ENCODE results near the gene CABLES2. TPM values are rescaled to one million over a fixed set of nuclear protein-coding genes. Genes with fewer than 3 reads are reported as not detected.

Gene CABLES2
- total and polyA plus RNA-seq, 9 of the 15 experiments (the other 6 are each of a cell fraction or from before 2014, with no cell fraction given) = 0.46 to 4.2 (median 1.6) TPM

DNA sequence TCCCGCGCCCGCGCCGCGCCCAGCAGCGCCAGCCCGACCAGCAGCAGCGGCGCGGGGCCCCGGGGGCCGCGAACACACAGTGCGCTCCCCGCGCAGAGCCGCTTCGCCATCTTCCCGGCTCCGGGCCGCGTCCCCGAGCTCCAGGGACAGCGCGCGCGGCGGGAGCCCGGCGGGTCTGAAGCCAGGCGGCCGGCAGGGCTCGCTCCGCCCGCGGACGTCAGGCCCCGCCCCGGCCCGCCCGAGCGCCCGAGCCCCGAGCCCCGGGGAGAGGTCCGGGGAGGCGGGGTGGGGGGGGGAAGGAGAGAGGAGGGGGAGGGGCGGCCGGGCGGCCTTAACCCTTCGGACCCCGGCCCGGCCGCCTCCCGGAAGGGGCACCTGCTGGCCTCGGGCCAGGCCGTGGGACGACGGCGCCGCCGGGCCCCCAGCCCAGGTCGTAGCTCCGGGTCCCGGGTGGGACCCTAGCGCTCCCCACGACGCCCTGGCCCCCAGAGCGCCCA, 39.9 kb downstream of the CABLES2 start, which contains the start of gene LAMA5:
Gene LAMA5, minus strand, starts transcription at position 177 of the 497 bp plus-strand sequence. Its CDS starts 67 bp downstream, at position 110.
- POLR2A ChIA-PET = interaction anchor here (0.6 to 1.7 kb wide), 6 partner anchors 8 to 107 kb away, joined by 3 to 11 read pairs (median 5); partner anchors contain the start of gene RPS21
- Histone ChIP-seq H2AFZ (ENCODE audit: low read depth, low read length) (peak within 1 kb of the TSS; percentile 79), H3K9ac (ENCODE audit: insufficient read depth in 1 of 2, low read depth in 2 of 2, low read length in 2 of 2) (peak within 1 kb of the TSS; percentile 75 to 96), H3K36me3 (ENCODE audit: control insufficient read depth, insufficient read depth, low read length) (peaks cover 8% of the 10 kb centered on the region; the same call in 1 of the 3 replicates), H3K4me3 (peak within 1 kb of the TSS; percentile 78), H3K79me2 (ENCODE audit: control insufficient read depth, insufficient read depth, low read length) (peaks cover 48% of the 10 kb centered on the region), H3K27ac (ENCODE audit: extremely low read depth, low read depth, low read length) (peak within 1 kb of the TSS; percentile 69), H3K27me3 (ENCODE audit: control insufficient read depth in 2 of 2, insufficient read depth in 2 of 2, low read length in 2 of 2) (no peaks in the 10 kb centered on the region), H3K9me1 (ENCODE audit: control insufficient read depth, insufficient read depth, low read length) (peaks cover 4% of the 10 kb centered on the region), H3K9me3 (replicated peaks; ENCODE audit: control insufficient read depth, insufficient read depth, low read depth, low read length) (no peaks in the 10 kb centered on the region), H4K20me1 (replicated peaks; ENCODE audit: control insufficient read depth, insufficient read depth, low read length) (peaks cover 10% of the 10 kb centered on the region; the same call in 1 of the 2 replicates), H3K4me1 (replicated peaks in 1 of 2; ENCODE audit: control insufficient read depth in 2 of 2, insufficient read depth in 2 of 2, low read length in 2 of 2) (peaks cover 57 to 100% of the 10 kb centered on the region in 2 experiments), H3K4me2 (ENCODE audit: insufficient read depth, low read length) (peak within 1 kb of the TSS; percentile 85)
- CTCF ChIA-PET (ENCODE audit: low intra/inter-chr PET ratio) = no interaction called here
- in situ Hi-C loops (cut with MboI) (loop anchor here (5.0 to 10.0 kb wide), 2 partner anchors 60 to 372 kb away; no protein-coding TSS in a partner anchor), intact Hi-C loops (cut with micrococcal nuclease) (loop anchor here (5.0 kb wide), 1 partner anchor 65 kb away; the partner anchor contains the start of gene ADRM1)
- DNase-seq (ENCODE audit: extremely low read depth in 1 of 4, low spot score in 3 of 4) (peak; percentile 73 to 87 (median 85)), ATAC-seq (peak; percentile 61), FAIRE-seq (no peak)
- WGBS (ENCODE audit: insufficient coverage, low coverage, missing lambda C conversion rate) = no CpG with 5 or more reads among the region's 70 CpGs
- no TSS peak for BruUV-seq (replicated peaks)
- TF ChIP-seq HNRNPK (IDR thresholded peaks at IDR 0.05; ENCODE audit: low read depth, low read length, poor library complexity, severe bottlenecking) = peak; percentile 44
- TF ChIP-seq NR4A1 (CRISPR knock-in tag; IDR thresholded peaks at IDR 0.05) = no peak
- no peak for TF ChIP-seq NR4A1 (tag; IDR thresholded peaks at IDR 0.05)
- no peak for TF ChIP-seq ZNF778 (CRISPR knock-in tag; IDR thresholded peaks at IDR 0.05)
- peak in 2 of 3 experiments; percentile 46 to 77 for TF ChIP-seq YY1 (IDR thresholded peaks at IDR 0.05; ENCODE audit: borderline replicate concordance in 1 of 3, control insufficient read depth in 1 of 3, extremely low read depth in 1 of 3, insufficient read depth in 3 of 3, insufficient read length in 1 of 3, insufficient replicate concordance in 2 of 3, low read depth in 1 of 3, low read length in 2 of 3)
- TF ChIP-seq NONO (IDR thresholded peaks at IDR 0.05; ENCODE audit: low read depth in 2 of 2, low read length in 1 of 2) = peak in 1 of 2 experiments; percentile 84; a peak in 2 of 4 replicates
- no peak for TF ChIP-seq SMC3 (conservative IDR thresholded peaks at IDR 0.05; ENCODE audit: insufficient read depth, low read depth, low read length)
- TF ChIP-seq RBFOX2 (IDR thresholded peaks at IDR 0.05; ENCODE audit: low read depth, low read length) = peak; percentile 49; the same call in 1 of the 2 replicates
- no peak for TF ChIP-seq POLR2A (conservative IDR thresholded peaks at IDR 0.05)
- TF ChIP-seq, protein P1, sequence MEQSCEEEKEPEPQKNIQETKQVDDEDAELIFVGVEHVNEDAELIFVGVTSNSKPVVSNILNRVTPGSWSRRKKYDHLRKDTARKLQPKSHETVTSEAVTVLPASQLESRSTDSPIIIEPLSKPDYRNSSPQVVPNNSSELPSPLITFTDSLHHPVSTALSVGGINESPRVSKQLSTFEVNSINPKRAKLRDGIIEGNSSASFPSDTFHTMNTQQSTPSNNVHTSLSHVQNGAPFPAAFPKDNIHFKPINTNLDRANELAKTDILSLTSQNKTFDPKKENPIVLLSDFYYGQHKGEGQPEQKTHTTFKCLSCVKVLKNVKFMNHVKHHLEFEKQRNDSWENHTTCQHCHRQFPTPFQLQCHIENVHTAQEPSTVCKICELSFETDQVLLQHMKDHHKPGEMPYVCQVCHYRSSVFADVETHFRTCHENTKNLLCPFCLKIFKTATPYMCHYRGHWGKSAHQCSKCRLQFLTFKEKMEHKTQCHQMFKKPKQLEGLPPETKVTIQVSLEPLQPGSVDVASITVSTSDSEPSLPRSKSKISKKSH (CRISPR knock-in tag; IDR thresholded peaks at IDR 0.05) = no peak
- TF ChIP-seq, protein P2, sequence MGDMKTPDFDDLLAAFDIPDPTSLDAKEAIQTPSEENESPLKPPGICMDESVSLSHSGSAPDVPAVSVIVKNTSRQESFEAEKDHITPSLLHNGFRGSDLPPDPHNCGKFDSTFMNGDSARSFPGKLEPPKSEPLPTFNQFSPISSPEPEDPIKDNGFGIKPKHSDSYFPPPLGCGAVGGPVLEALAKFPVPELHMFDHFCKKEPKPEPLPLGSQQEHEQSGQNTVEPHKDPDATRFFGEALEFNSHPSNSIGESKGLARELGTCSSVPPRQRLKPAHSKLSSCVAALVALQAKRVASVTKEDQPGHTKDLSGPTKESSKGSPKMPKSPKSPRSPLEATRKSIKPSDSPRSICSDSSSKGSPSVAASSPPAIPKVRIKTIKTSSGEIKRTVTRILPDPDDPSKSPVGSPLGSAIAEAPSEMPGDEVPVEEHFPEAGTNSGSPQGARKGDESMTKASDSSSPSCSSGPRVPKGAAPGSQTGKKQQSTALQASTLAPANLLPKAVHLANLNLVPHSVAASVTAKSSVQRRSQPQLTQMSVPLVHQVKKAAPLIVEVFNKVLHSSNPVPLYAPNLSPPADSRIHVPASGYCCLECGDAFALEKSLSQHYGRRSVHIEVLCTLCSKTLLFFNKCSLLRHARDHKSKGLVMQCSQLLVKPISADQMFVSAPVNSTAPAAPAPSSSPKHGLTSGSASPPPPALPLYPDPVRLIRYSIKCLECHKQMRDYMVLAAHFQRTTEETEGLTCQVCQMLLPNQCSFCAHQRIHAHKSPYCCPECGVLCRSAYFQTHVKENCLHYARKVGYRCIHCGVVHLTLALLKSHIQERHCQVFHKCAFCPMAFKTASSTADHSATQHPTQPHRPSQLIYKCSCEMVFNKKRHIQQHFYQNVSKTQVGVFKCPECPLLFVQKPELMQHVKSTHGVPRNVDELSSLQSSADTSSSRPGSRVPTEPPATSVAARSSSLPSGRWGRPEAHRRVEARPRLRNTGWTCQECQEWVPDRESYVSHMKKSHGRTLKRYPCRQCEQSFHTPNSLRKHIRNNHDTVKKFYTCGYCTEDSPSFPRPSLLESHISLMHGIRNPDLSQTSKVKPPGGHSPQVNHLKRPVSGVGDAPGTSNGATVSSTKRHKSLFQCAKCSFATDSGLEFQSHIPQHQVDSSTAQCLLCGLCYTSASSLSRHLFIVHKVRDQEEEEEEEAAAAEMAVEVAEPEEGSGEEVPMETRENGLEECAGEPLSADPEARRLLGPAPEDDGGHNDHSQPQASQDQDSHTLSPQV (IDR thresholded peaks at IDR 0.05) = 0 out of 2 replicates have a peak, but pooled peaks have one; percentile 16
- TF ChIP-seq, protein P3, sequence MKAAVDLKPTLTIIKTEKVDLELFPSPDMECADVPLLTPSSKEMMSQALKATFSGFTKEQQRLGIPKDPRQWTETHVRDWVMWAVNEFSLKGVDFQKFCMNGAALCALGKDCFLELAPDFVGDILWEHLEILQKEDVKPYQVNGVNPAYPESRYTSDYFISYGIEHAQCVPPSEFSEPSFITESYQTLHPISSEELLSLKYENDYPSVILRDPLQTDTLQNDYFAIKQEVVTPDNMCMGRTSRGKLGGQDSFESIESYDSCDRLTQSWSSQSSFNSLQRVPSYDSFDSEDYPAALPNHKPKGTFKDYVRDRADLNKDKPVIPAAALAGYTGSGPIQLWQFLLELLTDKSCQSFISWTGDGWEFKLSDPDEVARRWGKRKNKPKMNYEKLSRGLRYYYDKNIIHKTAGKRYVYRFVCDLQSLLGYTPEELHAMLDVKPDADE (conservative IDR thresholded peaks at IDR 0.05; ENCODE audit: control insufficient read depth, low read depth, low read length) = 0 out of 2 replicates have a peak, but pooled peaks have one; percentile 7
- TF ChIP-seq FOXP1 (CRISPR knock-in tag; IDR thresholded peaks at IDR 0.05) = no peak
- peak; percentile 57 for TF ChIP-seq CXXC5 (CRISPR knock-in tag; IDR thresholded peaks at IDR 0.05)

Data from K562 (cell line).